Measurements from ENCODE around the gene CPN1. TPM values are rescaled to one million over a fixed set of nuclear protein-coding genes. Genes with fewer than 3 reads are reported as not detected.

CPN1 gene
- total and polyA plus RNA-seq, 10 of the 15 experiments (the other 5 are each of a cell fraction or from before 2014, with no cell fraction given) = 0.03 to 0.10 TPM; not detected in 8

DNA sequence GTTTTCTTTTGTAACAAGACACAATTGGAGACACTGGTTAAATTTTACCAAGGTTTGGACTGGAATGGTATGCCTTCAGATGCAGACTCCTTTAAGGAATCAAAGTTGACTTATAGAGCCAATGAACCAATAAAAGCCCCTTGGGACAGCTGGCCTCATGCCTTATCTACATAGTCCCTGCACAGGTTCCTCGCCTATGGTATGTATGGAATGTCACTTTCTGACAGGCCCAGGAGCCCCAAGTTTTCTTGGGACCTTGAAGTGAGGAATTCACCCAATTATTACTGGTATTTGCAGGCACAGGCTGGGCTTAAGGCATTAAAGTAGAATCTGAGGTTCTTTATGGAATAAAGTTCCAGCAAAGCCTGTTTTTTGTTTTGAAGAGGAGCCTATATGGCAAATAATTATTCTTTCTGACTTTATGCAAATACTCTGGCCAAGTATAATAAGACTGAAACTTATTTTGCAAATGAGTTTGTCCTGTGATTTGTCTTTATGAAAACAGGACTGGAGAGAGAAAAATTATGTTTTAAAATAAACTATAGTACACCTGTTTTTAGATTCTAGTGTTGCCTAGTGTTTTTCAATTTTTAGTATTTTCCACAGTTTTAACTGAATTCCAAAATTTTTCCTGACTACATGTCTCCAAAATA lies 47.8 kb downstream of the CPN1 start:
- intact Hi-C loops (cut with micrococcal nuclease; ENCODE audit: unreplicated experiment) = no loop called here
- H3K4me3 ChIP-seq = 0 out of 2 replicates have a peak overlapping the region, but pooled peaks have one; percentile 9
- H3K4me2 ChIP-seq (ENCODE audit: control insufficient read depth, insufficient read depth) = peak overlapping the region; percentile 58
- ChIA-PET POLR2A (interaction anchor here (1.2 kb wide), 1 partner anchor 13 kb away, joined by 5 read pairs; no protein-coding TSS in a partner anchor), RAD21 (ENCODE audit: unreplicated experiment) (interaction anchor here (0.7 to 2.5 kb wide), 5 partner anchors 11 to 302 kb away, joined by 3 to 16 read pairs (median 6); no protein-coding TSS in a partner anchor), SMC1A (ENCODE audit: uncharacterized antibody, unreplicated experiment) (interaction anchor here (1.0 to 2.0 kb wide), 5 partner anchors 9 to 20 kb away, joined by 3 to 18 read pairs (median 4); no protein-coding TSS in a partner anchor), CTCF (interaction anchor here (1.2 to 3.2 kb wide), 4 partner anchors 12 to 188 kb away, joined by 5 to 31 read pairs (median 6); no protein-coding TSS in a partner anchor)
- TF ChIP-seq RB1 (IDR thresholded peaks at IDR 0.05; ENCODE audit: borderline replicate concordance) (no peak), JUNB (IDR thresholded peaks at IDR 0.05) (peak; percentile 47)
- no TSS peak for BruUV-seq (replicated peaks)
- WGBS (ENCODE audit: insufficient coverage, insufficient replicate concordance, low lambda C conversion rate, missing lambda C conversion rate) = 44% methylated on average over 1 of the region's 1 CpG
- no peak overlapping the region for H3K9ac ChIP-seq (ENCODE audit: control insufficient read depth, insufficient read depth, low read length)
- peak; percentile 49 for FAIRE-seq
- H3K4me1 ChIP-seq (ENCODE audit: control insufficient read depth, insufficient read depth, low read length) = peaks cover 38% of the 10 kb centered on the region
- in situ Hi-C loops (cut with MboI) = no loop called here
- no peak overlapping the region for H2AFZ ChIP-seq (ENCODE audit: control insufficient read depth, low read depth, low read length)
- ATAC-seq = peak; percentile 68
- H3K27ac ChIP-seq (ENCODE audit: control insufficient read depth, insufficient read depth) = peak overlapping the region; percentile 69
- H3K27me3 ChIP-seq (replicated peaks in 1 of 2; ENCODE audit: control insufficient read depth in 2 of 2, insufficient read depth in 2 of 2, low read length in 1 of 2) = no peaks in the 10 kb centered on the region
- DNase-seq (ENCODE audit: low read depth, low spot score) = no peak
- no peaks in the 10 kb centered on the region for H3K36me3 ChIP-seq (ENCODE audit: control insufficient read depth in 2 of 2, insufficient read depth in 2 of 2, low read length in 1 of 2)
- no peaks in the 10 kb centered on the region for H3K79me2 ChIP-seq (ENCODE audit: control insufficient read depth, insufficient read depth, low read length)
- no peaks in the 10 kb centered on the region; the same call in 2 of the 3 replicates for H3K9me3 ChIP-seq (replicated peaks; ENCODE audit: control insufficient read depth, insufficient read depth, low read length)
- H4K20me1 ChIP-seq (ENCODE audit: control insufficient read depth, insufficient read depth) = no peaks in the 10 kb centered on the region

DNA sequence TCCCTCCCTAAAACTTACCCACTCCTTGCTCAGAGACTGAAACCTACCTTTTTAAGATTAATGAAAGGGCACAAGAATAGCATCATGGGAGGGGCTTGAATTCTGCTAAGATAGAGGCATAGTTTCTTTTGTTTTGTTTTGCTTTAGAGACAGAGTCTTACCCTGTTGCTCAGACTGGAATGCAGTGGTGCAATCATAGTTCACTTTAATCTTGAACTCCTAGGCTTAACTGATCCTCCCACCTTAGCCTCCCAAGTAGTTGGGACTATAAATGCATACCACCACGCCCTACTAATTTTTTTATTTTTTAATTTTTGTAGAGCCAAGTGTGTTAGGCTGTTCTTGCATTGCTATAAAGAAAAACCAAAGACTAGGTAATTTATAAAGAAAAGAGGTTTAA lies 54.3 kb downstream of the CPN1 start:
- no peaks in the 10 kb centered on the region for H3K36me3 ChIP-seq (ENCODE audit: control insufficient read depth in 2 of 2, insufficient read depth in 2 of 2, low read length in 1 of 2)
- no TSS peak for BruUV-seq (replicated peaks)
- H3K27me3 ChIP-seq (replicated peaks in 1 of 2; ENCODE audit: control insufficient read depth in 2 of 2, insufficient read depth in 2 of 2, low read length in 1 of 2) = no peaks in the 10 kb centered on the region
- peaks cover 10% of the 10 kb centered on the region; the same call in 2 of the 3 replicates for H3K9me3 ChIP-seq (replicated peaks; ENCODE audit: control insufficient read depth, insufficient read depth, low read length)
- no peaks in the 10 kb centered on the region for H4K20me1 ChIP-seq (ENCODE audit: control insufficient read depth, insufficient read depth)
- peaks cover 5% of the 10 kb centered on the region; the same call in 1 of the 2 replicates for H3K4me1 ChIP-seq (ENCODE audit: control insufficient read depth, insufficient read depth, low read length)
- H3K4me3 ChIP-seq = no peak overlapping the region
- WGBS (ENCODE audit: insufficient coverage, insufficient replicate concordance, low lambda C conversion rate, missing lambda C conversion rate) = 100% methylated on average over 1 of the region's 1 CpG
- intact Hi-C loops (cut with micrococcal nuclease; ENCODE audit: unreplicated experiment) (no loop called here), in situ Hi-C loops (cut with MboI) (no loop called here)
- no peak overlapping the region for H3K4me2 ChIP-seq (ENCODE audit: control insufficient read depth, insufficient read depth)
- TF ChIP-seq HDAC2 (IDR thresholded peaks at IDR 0.05) = no peak
- TF ChIP-seq ZZZ3 (IDR thresholded peaks at IDR 0.05; ENCODE audit: control insufficient read depth, insufficient read length, low read depth) = no peak
- RAD21 ChIA-PET (ENCODE audit: unreplicated experiment) = no interaction called here
- DNase-seq (ENCODE audit: low read depth, low spot score) (no peak), ATAC-seq (no peak), FAIRE-seq (no peak)
- no peak overlapping the region for H3K9ac ChIP-seq (ENCODE audit: control insufficient read depth, insufficient read depth, low read length)
- no peak overlapping the region for H3K27ac ChIP-seq (ENCODE audit: control insufficient read depth, insufficient read depth)
- no peaks in the 10 kb centered on the region for H3K79me2 ChIP-seq (ENCODE audit: control insufficient read depth, insufficient read depth, low read length)
- CTCF ChIA-PET = interaction anchor here (0.6 kb wide), 1 partner anchor 472 kb away, joined by 3 read pairs; no protein-coding TSS in a partner anchor
- H2AFZ ChIP-seq (ENCODE audit: control insufficient read depth, low read depth, low read length) = no peak overlapping the region
- SMC1A ChIA-PET (ENCODE audit: uncharacterized antibody, unreplicated experiment) = interaction anchor here (0.6 kb wide), 1 partner anchor 122 kb away, joined by 3 read pairs; no protein-coding TSS in a partner anchor
- POLR2A ChIA-PET = no interaction called here

Measured in GM12878 (cell line).